Body of pancreas (tissue), 4 donors: Measurements from ENCODE around the gene CIROP.

Source experiments
- CTCF ChIP-seq, 7 experiments: fragments of 450-650 bp in 4 of 7; fragments of 200-600 bp in 3 of 7; sonication (generic) in 3 of 7; IDR thresholded peaks; one replicate each; pipeline ENCODE4 v1.5.1; 2016 to 2019; ENCODE audit warnings: antibody characterized with exemption in 7 of 7
- POLR2A ChIP-seq, 3 donors: fragments of 450-650 bp; IDR thresholded peaks; one replicate each; pipeline ENCODE4 v1.6.1; 2016; ENCODE audit warnings: antibody characterized with exemption in 3 of 3, mild to moderate bottlenecking in 2 of 3

GRCh38 chr14:23052182-23052623 is 52.6 kb downstream of the CIROP start:
- TF ChIP-seq CTCF (IDR thresholded peaks at IDR 0.05) (peak in 2 of 7 experiments; percentile 12 to 17), POLR2A (IDR thresholded peaks at IDR 0.05) (no peak)
